HG02885 (cell line): ENCODE data around the gene DNASE1.
"Not testable (repeated sequence)": the region's sequence is repeated elsewhere in the genome, so short reads cannot be mapped to it uniquely, and the experiment has no call there.

Source experiments
- ATAC-seq: cut with Tn5 transposase; IDR thresholded peaks from one replicate; pipeline ENCODE4 v1.9.1; 2021; ENCODE audit warnings: mild to moderate bottlenecking; ENCODE audit not compliant: unreplicated experiment, poor library complexity

The DNASE1 gene, protein sequence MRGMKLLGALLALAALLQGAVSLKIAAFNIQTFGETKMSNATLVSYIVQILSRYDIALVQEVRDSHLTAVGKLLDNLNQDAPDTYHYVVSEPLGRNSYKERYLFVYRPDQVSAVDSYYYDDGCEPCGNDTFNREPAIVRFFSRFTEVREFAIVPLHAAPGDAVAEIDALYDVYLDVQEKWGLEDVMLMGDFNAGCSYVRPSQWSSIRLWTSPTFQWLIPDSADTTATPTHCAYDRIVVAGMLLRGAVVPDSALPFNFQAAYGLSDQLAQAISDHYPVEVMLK

DNA sequence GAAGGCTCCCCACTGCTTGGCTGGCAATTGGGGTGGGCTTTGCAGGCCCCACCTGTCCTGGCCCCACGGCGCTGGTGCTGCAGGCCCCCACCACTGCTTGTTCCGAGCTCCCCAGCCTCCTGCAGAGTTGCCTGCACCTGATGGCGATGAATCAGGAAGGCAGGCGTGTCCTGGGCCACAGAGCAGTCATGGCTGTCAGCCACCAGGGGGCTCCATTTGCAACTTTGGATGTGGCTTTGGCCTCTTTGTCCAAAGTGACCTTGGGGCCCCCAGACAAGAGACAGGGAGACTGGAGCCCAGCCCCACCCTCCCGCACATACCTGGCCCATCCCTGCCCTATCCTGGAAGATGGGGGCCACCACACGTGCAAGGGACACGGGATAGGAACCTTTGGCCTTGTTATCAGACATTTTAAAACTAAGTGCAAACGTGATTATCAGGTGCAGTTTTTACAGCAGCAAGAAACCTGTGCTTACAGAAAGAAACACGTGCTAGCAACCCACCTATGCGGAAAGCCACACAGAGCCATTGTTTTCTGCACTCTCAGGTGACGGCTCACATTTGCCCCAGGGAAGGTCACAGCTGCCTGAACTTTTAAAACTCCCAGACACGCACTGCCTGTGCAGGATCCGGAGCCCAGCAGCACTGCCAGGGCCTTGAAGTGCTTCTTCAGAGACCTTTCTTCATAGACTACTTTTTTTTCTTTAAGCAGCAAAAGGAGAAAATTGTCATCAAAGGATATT is at the start of gene DNASE1:
TSS of gene DNASE1 (plus strand) at position 443 of the 743 bp plus-strand sequence. CDS start 683 bp downstream, outside the sequence.
- no peak for ATAC-seq

DNA sequence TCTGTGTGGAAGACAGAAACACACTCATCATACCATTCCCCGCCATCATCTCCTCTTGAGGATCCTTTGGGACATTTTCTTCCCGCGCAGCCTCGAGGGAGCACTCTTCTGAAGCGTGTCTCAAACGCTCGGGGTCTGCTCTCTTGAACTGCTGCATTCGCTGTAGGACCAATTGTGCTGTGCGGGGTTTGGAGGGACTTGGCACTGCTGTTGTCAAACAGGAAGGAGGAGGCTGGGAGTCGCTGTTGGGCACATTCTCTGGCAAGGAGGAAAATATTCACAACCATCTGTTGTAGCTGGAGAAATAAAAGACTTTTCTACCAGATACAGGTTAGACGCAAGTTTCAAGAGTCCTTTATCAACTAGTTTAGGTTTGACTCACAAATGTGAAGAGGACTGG is 48.0 kb upstream of the DNASE1 start:
- no peak for ATAC-seq

DNA sequence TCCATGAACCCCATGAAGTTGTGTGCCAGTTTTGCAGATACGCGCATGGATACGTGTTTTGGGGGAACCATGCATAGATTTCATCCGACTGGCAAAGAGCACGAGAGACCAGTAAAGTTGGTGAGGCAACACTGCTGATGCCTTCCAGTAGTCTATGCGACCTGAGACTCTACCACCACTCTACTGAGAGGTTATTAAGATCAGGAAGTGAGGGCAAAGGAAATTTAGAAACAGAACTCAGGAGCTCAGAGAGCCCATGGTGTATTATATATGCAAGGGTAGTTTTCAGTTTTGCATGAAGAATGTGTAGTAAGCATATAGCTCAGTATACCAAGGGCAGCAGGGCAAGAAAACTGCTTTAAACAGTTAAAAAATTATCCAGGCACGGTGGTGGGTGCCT is 47.3 kb upstream of the DNASE1 start:
- no peak for ATAC-seq

DNA sequence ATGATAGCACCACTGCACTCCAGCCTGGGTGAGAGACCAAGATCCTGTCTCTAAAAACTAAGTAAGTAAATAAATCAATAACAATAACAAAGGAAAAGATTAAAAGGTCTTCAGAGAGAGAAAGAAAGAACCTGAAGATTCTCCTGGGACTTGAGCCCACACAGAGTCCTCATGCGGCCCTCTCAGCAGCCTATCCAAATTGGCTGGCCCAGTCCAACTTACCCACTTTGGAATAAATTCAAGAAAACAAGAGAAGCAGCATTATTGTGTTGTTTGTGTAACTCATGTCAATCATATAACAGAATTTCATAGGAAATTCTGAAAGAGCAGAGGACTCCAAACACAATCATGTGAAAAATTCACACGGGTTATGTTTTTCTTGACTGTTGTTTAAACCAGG is 46.9 kb upstream of the DNASE1 start:
- ATAC-seq: no peak

DNA sequence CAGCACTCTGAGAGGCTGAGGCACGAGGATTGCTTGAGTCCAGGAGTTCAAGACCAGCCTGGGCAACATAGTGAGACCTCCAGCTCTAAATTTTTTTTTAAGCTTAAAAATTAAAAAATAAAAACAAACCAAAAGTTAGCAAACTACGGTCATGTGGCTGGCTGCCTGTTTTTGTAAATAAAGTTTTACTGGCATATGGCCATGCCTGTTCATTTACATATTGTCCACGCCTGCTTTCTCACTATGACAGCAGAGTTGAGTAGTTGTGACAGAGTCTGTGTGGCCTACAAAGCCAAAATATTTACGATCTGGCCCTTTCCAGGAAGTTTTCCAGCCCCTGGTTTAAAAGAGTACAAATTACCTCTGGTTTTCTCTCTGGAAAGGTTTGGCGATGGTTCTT is 46.4 kb upstream of the DNASE1 start:
- ATAC-seq: no peak

DNA sequence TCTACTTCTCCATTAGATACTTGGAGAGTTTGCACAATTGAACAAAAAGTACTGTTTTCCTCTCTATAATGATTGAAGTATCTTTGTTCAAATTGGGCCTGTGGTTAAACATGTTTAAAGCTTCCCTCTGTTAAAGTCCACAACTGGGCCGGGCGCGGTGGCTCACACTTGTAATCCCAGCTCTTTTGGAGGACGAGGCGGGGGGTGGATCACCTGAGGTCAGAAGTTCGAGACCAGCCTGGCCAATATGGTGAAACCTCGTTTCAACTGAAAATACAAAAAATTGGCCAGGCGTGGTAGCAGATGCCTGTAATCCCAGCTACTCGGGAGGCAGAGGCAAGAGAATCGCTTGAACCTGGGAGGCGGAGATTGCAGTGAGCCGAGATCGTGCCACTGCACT is 45.5 kb upstream of the DNASE1 start:
- ATAC-seq: not testable (repeated sequence)

DNA sequence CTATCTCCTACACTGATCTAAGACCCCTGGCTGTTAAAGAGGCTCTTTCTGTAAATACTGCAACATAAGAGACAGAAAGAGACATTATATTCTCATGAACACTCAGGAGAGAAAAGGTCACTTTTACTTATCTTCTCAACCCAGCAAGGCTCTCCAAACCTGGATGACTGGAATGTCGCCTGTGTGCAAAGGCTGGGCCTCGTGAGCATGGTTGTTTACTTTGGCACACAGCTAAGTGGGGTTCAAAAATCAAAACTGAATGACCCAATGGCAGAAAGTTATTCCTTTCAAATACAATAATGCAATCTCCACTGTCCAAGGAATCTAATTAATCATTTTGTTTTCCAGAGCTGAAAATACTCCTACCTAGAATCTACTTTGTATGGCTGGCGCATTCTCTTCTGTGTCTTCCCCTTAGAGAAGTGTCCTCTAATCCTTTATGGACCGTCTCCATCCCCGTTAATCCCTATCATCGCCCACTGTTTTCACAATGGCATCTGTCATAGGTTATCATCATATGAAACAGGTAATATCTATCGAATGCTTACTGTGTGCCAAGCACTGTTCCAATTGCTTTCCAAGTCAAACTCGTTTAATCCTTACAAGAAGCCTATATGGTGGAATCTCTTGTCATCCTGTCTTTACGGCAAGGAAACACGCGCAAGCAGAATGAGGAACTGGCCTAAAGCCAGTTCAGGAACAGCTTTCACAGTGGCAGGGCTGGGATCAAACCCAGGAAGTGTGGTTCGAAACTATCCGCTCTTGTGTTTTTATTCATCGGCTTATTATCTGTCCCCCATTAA is 44.4 kb upstream of the DNASE1 start:
- ATAC-seq: no peak

DNA sequence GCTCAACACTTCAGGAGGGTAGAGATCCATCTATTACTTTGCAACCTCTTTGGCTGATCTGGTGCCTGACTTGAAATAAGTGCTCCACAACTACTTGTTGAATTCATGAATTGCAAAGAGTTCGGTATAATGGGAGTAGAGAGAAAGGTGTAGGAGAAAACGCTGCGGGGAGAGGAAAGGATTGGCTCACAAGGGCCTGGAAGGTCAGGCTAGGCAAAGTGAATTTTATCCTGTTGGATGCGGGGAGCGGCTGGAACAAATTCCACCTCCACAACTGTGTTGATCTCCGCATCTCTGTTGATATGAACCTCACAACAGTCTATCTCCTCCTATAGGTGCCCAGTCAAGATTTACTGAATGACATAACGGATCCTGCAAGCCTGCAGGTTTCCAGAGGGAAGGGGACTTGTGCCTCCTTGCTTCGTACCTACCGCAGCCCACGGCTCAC is 43.8 kb upstream of the DNASE1 start:
- ATAC-seq: no peak

DNA sequence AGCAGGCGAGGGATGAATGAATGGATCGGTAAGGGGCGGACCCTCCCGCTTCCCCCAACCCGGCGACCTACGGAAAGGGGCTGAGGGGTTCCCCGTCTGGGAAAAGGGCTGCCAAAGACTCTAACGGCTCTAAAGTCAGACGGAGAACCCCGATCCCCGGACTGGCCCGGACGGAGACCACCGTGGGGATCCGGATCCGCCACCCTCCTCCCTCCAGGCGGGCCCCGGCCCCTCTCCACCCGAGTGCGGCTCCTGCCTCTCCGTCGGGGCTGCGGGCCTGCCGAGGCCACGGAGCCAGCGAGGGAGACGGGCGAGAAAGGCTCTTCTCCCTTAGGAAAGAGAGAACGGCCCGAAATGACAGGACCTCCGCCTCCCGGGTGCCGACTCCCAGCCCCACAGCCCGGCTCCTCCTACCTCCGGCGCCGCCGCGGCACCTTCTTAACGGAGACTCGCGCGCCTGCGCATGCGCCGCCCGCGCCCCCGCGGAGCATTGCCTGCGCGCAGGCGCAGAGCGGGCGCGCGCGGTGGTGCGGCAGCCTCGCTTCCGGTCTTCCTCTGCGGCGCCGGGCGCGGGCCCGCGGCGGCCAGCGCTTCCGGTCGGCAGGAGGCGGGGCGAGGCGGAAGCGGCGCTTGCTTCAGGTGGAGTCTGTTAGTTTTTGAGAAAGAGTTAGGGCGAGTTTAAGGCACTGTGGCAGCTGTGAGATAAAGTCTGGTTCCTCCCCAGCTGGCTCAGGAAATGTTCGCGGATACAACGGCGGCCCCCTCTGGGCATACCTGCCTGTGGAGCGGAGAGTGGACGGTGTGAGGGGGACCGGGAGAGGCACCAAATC is 43.1 kb upstream of the DNASE1 start, which contains the start of gene SLX4:
TSS of gene SLX4 (minus strand) at position 461 of the 830 bp plus-strand sequence. CDS start 2,642 bp downstream, outside the sequence.
- peak; percentile 89 for ATAC-seq

DNA sequence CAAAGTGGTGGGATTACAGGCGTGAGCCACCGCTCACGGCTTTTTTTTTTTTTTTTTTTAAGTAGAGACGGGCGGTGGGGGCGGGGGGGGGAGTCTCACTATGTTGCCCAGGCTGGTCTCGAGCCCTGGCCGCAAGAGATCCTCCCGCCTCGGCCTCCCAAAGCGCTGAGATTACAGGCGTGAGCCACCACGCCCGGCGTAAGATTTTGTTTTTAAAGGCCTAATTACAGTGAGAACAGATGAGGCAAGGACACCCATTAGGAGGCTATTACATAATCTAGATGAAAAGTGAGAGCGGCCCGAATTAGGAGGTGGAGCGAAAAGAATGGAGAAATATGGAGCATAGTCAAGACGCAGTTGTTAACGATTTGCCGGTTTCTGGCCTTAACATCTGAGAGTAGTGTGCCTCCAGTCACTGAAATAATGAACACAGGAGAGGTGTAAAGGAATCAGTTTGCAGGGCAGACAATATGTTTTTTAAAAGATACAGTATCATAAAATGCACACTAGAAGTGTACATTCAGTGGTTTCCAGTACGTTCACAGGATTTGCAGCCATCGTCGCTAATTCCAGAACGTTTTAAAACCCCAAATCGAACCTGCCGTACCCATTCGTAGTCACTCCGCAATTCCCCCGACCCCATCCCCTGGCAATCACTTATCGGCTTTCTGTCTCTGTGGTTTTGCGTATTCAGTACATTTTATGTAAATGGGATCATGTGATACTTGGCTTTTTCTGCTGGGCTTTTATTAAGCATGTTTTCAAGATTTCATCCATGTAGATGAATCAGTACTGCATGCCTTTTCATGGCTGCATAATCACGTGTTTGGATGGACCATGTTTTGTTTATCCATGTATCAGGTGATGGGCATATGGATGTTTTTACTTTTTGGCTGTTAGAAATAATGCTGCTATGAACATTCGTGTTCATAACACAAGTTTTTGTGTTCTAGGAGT is 41.7 kb upstream of the DNASE1 start:
- ATAC-seq: no peak

DNA sequence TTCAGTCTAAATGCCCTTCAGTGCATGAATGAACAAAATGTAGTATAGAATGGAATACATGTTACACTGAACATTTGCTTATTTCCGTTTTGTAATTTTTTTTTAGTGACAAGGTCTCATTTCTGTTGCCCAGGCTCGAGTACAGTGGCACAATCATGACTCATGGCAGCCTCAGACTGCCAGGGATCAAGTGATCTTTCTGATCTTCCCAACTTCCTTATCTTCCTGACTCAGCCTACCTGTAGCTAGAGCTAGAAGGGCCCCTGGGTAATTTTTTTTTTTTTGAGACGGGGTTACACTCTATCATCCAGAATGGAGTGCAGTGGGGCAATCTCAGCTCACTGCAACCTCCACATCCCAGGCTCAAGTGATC is 35.7 kb upstream of the DNASE1 start:
- no peak for ATAC-seq

DNA sequence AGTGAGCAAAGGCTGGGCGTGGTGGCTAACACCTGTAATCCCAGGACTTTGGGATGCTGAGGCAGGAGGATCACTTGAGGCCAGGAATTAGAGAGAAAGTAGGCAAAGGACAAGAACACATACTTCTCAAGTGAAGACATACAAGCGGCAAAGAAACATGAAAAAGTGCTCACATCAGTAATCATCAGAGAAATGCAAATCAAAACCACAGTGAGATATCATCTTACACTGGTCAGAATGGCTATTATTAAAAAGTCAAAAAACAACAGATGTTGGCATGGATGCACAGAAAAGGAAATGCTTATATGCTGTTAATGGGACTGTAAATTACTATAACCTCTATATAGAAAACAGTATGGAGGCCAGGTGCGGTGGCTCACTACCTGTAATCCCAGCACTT is 30.8 kb upstream of the DNASE1 start:
- ATAC-seq: no peak

DNA sequence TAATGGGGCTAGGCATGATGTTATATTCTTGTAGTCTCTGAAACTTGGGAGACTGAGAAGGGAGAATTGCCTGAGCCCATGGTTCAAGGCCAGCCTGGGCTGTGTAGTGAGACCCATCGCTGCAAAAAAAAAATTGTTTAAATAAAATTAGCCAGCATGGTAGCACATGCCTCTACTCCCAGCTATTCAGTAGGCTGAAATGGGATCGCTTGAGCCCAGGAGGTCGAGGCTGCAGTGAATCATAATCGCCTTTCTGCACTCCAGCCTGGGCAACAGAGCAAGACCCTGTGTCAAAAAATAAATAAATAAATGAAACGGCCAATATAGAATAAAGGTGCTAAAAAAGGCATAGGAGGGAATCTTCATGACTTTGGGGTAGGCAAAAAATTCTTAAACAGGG is 29.2 kb upstream of the DNASE1 start:
- no peak for ATAC-seq

DNA sequence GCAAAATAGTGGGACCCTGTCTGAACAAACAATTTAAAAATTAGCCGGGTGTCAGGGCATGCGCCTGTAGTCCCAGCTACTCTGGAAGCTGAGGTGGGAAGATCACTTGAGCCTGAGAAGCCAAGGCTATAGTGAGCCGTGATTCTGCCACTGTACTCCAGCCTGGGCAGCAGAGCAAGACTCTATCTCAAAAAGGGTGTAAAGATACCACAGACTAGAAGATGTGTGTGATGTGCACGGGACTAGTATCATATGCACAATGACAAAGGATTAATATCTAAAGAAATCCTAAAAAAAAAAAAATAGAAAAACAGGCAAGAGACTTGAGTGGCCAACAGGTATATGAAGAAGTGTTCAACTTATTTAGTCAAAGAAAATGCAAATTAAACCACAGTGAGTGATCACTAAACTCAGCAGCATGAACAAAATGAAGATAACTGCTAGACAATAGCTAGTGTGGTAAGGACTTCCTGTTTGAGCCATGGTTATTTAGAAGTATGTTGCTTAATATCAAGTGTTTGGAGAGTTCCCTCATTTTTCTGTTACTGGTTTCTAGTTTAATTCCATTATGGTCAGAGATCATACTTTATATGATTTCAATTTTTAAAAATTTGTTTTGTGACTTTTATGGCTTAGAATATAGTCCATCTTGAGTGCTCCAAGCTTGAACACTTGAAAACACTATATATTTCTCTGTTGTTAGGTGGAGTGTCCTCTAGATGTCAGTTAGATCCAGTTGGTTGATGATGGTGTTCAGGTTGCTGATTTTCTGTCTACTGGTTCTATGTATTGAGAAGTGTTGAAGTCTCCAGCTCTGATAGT is 28.4 kb upstream of the DNASE1 start:
- ATAC-seq: peak; percentile 46

DNA sequence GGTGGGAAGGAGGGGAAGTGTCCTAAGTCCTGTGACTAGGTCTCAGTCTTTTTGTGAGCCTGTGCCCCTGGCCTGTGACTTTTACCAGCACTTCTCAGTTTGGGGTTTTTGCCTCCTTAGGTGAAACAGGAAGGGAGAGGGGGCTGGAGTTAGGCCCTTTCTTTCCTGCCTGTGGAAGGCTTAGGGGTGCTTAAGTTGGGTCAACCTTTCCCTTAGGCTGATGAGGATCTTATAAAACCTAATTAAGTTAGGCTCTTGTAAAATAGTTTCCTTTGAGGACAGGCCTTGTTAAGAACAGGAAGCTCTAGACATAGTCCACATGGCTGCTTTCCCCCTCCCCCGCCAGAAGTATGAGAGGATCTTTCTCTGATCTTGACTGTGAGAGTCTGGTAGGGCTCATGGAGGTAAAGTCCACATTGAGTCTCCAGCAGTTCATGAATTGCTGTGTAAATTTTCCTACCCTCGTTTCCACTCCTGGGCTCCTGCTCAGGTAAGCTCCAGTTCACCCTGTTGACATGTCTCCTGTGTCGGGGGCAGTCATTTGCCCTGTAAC is 17.0 kb upstream of the DNASE1 start:
- ATAC-seq: no peak

DNA sequence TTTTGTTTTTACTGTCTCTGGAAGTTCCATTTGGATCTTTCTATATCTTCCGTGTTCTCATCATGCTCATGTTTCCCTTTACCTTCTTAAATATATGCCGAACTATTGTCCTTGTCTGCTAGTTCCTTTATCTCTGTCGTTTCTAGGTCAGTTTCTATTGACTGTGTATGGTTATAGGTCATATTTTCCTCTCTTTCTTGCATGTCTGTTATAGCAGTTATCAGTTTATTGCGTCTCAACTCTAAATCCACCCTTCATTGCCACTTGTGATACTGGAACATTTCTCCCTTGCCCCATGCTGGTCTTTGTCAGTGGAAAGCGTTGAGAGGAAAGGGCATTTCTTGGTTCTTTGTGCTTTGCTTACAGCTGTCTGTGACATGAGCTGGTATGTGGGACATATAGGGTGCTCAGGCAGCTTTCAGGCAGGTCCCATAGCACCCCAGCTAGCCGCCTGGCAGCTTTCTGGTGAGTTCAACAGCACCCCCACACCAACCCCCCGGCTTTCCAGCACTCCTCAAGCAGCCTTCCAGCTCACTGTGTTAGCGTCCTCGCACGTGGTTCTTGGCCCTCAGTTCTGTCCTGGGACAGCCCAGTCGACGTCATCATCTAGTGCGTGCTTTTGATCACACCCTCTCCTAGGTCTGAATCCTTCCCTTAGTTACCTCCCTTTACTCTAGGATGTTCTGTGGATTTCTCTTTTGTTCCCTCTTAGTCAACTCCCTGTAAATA is 15.4 kb upstream of the DNASE1 start:
- ATAC-seq: no peak

DNA sequence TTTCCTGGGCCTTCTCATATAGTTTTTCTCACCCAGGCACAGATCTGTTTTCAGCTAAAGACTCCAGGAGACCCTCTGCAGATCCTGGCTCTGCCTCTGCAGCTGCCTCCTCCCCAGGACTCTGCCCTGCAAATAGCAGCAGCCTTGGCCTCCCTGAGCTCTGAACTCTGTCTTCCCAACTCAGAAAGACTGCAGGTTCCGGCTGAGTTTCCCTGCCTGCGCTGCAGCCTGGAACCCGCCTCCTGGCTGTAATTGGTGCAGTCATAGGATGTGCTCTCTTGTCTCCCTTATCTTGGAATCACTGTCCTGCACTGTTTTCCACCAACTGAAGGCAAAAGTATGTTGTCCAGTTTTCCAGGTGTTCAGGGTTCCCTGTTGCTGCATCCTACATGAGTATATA is 14.3 kb upstream of the DNASE1 start:
- no peak for ATAC-seq
